GM19395 (cell line): ENCODE results near the gene DYDC2.
"Not testable (repeated sequence)": the region's sequence is repeated elsewhere in the genome, so short reads cannot be mapped to it uniquely, and the experiment has no call there.

ENCODE experiments used
- ATAC-seq: cut with Tn5 transposase; IDR thresholded peaks from one replicate; pipeline ENCODE4 v1.9.1; 2021; ENCODE audit warnings: mild to moderate bottlenecking, moderate library complexity; ENCODE audit not compliant: unreplicated experiment

Gene DYDC2

DNA sequence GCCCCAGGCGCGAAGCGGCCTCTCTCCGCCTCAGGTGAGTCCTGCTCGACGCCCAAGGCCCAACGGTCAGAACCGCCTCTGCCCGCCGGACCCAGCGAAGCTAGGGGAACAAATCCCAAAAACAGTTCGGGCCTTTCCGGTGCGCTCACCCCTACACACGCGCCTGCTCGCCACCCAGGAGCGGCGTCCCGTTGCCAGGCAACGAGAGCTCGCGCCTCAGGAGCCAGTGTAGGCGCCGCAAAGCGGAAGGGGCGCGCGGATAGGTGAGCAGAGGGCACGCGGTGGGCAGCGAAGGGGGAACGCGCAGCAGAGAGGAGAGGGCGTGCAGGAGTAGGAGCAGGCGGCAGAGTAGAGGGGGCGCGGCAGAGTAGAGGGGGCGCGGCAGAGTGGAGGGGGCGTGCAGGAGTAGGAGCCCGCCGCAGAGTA is at the start of gene DYDC2, which contains the start of gene DYDC1:
Gene DYDC2, plus strand, starts transcription at position 219 of the 426 bp plus-strand sequence. CDS start 5,663 bp downstream, outside the sequence.
Gene DYDC1, minus strand, starts transcription at position 193 of the 426 bp plus-strand sequence. CDS start 4,154 bp downstream, outside the sequence.
- ATAC-seq = peak; percentile 89

- no peak for ATAC-seq
These were observed 43.1 kb upstream of the DYDC2 start for GRCh38 chr10:80313523-80313922.

GRCh38 chr10:80315391-80315790 is 41.2 kb upstream of the DYDC2 start:
- no peak for ATAC-seq

DNA sequence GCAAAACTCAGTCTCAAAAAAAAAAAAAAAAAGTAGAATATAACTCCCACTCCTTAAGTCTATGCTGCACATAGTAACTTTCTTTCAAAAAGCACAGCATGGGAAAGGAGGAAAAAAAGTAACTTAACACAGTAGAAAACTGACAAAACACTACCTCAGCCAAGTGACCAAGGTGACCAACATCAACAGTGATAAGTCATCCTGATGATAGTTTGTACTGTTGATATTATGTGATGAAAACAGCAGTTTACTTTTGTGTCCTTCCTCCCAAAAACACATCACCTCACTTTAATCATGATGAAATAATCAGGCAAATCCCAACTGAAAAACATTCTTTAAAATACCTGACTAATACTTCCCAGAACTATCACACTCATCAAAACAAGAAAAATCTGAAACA is 37.8 kb upstream of the DYDC2 start:
- no peak for ATAC-seq

- no peak for ATAC-seq
These were observed 37.3 kb upstream of the DYDC2 start for GRCh38 chr10:80319318-80319717.

- no peak for ATAC-seq
These were observed 36.8 kb upstream of the DYDC2 start for GRCh38 chr10:80319725-80320290.

GRCh38 chr10:80320377-80320776 is 36.2 kb upstream of the DYDC2 start:
- ATAC-seq = no peak

- ATAC-seq = no peak
These were observed 35.4 kb upstream of the DYDC2 start for GRCh38 chr10:80321183-80321582.

DNA sequence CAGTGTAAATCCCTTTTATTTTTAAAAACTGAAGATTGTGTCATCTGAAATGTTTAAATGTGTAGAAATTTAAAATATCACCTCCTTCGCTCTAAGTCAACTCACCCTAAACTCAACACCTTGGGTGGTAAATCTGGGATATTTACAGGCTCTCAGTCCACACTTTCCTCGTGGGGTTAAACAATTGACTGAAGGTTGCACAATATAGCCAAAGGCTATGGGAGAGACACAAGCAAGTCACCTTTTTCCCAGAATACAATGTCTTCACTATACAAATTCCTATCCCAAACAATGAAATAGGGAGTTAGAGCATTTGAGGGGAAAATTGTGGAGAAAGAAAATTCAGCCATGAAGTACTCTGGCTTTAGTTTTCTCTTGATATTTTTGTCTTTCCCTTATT is 34.4 kb upstream of the DYDC2 start:
- ATAC-seq = no peak

- ATAC-seq = no peak
These were observed 33.9 kb upstream of the DYDC2 start for GRCh38 chr10:80322711-80323110.

DNA sequence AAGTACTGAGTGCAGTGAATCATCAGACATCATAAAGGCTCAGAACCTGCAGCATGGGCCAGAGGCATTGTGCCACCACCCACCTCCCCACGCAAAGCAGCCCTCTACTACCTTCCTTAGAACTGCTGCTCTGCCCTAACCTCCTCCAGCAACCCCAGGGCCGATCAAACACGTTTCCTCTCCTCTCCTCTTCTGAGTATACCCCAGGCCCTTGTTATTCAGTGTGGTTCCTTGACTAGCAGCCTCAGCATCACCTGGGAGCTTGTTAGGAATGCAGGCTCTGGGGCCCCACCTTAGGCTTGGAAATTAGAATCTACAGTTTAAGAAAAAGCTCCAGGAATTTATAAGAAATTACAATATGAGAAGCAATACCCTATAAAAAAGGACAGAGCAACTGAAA is 33.3 kb upstream of the DYDC2 start:
- no peak for ATAC-seq

DNA sequence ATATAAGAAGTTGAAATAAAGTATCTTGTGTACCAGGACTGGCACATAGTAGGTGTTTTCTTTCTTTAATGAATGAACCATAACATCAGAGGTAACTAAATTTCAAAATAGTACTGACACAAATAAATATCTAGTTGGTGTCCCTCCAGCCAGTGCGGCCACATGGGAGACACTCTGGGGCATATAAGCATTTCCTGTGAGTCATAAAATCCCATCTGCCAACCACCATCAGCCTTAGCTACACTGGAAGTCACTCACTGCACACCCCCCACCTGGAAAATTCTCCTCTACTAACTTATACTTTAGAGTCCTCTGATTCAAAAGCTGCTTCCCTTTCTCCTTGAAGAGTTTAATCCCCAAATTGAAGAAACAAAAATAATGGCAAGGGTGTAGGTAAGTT is 32.5 kb upstream of the DYDC2 start:
- ATAC-seq = no peak

- ATAC-seq = no peak
These were observed 31.7 kb upstream of the DYDC2 start for GRCh38 chr10:80324891-80325364.

- no peak for ATAC-seq
These were observed 22.6 kb upstream of the DYDC2 start for GRCh38 chr10:80333983-80334382.

GRCh38 chr10:80344276-80344675 is 12.3 kb upstream of the DYDC2 start:
- no peak for ATAC-seq

- no peak for ATAC-seq
These were observed 11.7 kb upstream of the DYDC2 start for GRCh38 chr10:80344912-80345311.

DNA sequence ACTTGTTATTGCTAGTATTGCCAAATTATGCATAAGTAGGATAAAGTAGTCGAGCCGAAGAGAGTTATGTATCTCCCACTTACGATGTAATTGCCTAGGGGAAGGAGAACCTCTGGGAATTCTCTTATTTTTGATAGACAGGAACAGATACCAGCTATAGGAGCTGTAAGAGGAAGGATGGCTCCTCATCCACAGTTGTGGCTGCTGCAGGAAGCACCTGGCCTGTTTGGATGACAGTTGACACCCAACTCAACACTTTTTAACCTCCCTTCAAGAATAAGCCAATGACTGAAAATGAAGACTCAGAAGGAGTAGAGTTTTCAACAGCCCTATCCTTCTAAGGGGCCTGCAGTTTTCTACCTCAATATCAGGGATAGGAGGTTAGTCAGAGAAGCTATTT is 6.3 kb upstream of the DYDC2 start:
- ATAC-seq = no peak

DNA sequence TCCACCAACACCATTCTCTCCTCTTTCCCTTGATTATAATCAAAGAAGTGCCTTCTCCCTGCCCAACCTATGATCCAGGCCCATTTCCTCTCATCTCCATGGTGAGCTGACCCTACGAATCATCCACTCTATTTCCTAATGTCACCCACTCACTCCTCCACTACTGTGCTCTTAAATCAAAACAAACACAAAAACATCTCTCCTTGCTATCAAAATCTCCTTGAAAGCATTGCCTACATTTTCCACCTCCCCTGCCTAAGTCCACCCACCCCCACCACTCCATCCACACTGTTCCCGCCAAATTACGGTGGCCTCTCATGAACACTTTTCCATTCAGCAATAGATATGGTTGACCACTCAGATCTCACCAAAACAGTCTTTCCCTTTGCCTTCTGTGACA is 5.4 kb upstream of the DYDC2 start:
- no peak for ATAC-seq

DNA sequence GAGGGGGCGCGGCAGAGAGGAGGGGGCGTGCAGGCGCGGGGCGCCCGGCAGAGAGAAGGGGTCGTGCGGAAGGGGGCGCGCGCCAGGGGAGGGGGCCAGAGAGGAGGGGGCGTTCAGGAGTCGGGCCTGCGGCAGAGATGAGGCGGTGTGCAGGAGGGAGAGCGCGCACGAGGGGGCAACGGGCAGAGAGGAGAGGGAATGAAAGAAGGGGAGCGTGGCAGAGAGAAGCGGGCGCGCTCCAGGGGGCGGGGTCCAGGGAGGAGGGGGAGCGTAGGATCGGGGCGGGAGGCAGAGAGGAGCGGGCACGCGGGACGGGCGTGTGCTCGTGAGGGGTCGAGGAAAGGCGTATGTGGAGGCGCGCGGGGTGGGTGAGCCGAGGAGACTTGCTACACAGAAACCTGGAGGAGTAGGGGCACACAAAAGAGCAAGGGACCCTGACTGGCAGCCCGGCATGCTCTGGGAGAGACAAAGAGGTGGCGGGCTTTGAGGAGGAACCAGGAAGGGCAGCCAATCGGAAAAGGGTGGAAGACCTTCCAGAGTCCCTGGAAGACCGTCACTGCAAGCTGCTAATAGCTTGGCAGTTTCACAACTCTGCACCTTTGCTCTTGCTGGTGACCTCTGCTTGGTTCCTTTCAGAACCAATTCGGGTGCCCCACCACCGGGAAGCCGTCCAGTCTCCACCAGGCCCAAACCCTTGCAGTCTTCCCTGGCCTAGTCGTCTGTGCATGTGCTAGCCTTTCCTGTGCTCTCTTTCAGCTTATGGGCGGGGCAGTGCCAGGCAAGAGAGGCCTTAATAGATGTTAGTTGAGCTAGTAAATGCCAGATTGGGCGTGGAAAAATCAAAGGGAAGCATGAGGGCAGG is 639 bp downstream of the DYDC2 start:
- ATAC-seq = no peak

DNA sequence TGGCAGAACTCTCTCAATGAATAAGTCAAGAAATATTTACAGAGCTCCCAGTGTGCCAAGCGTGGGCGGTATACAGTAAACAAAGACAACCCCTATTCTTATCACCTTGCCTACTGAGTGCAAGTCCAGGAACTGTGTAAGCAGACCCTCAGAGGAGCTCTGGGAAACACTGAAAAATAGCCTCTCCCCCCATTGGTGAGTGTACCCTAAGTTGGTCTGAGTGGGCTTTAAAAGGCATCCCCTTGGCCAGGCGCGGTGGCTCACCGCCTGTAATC is 1.2 kb downstream of the DYDC2 start:
- ATAC-seq = no peak

GRCh38 chr10:80358925-80359324 is 2.3 kb downstream of the DYDC2 start:
- not testable (repeated sequence) for ATAC-seq

GRCh38 chr10:80359644-80360043 is 3.1 kb downstream of the DYDC2 start:
- ATAC-seq = no peak
